Esophagus squamous epithelium (tissue), 4 donors: Measurements from ENCODE around the gene IGSF9B.

ENCODE experiments used
- POLR2A ChIP-seq, 4 donors: fragments of 450-650 bp; IDR thresholded peaks; one replicate each; pipeline ENCODE4 v1.6.1; 2017; ENCODE audit warnings: antibody characterized with exemption in 4 of 4, mild to moderate bottlenecking in 4 of 4, moderate library complexity in 3 of 4
- TF ChIP-seq, protein P1 (sequence below), 6 experiments: fragments of 450-650 bp in 4 of 6; fragments of 200-600 bp in 2 of 6; sonication (generic) in 2 of 6; IDR thresholded peaks; one replicate each; pipeline ENCODE4 v1.5.1; 2016 to 2019; ENCODE audit warnings: antibody characterized with exemption in 6 of 6, mild to moderate bottlenecking in 4 of 6, moderate library complexity in 4 of 6

DNA sequence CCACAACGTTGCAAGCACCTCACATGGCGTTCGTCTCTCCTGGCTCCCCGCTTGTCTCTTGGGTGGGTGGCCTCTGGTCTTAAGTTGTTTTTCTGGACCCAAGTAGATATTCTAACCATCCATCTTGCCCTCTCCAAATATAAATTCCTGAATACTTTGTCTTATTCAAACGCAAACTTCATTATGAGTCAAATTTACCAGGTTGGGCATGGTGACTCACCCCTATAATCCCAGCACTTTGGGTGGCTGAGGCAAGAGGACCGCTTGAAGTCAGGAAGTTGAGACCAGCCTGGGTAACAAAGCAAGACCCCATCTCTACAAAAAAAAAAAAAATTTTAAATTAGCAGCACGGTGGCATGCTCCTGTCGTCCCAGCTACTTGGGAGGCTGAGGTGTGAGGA is 5.1 kb upstream of the IGSF9B start:
- TF ChIP-seq, protein P1, sequence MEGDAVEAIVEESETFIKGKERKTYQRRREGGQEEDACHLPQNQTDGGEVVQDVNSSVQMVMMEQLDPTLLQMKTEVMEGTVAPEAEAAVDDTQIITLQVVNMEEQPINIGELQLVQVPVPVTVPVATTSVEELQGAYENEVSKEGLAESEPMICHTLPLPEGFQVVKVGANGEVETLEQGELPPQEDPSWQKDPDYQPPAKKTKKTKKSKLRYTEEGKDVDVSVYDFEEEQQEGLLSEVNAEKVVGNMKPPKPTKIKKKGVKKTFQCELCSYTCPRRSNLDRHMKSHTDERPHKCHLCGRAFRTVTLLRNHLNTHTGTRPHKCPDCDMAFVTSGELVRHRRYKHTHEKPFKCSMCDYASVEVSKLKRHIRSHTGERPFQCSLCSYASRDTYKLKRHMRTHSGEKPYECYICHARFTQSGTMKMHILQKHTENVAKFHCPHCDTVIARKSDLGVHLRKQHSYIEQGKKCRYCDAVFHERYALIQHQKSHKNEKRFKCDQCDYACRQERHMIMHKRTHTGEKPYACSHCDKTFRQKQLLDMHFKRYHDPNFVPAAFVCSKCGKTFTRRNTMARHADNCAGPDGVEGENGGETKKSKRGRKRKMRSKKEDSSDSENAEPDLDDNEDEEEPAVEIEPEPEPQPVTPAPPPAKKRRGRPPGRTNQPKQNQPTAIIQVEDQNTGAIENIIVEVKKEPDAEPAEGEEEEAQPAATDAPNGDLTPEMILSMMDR (IDR thresholded peaks at IDR 0.05) = no peak
- TF ChIP-seq POLR2A (IDR thresholded peaks at IDR 0.05) = no peak
